GM10248 (cell line): ENCODE results near the gene SSTR5.

Experiments used
- CTCF ChIA-PET: fragments of 300-600 bp; sonication (Branson Sonifier 250); formaldehyde crosslinking; extraction: SDS; loops from one replicate; lab custom pipeline; 2021; ENCODE audit warnings: antibody characterized with exemption; lab: Yijun Ruan, JAX
- POLR2A ChIA-PET: fragments of 350-650 bp; sonication (Branson Sonifier 250); formaldehyde crosslinking; extraction: SDS; loops from one replicate; lab custom pipeline; 2020; ENCODE audit warnings: antibody characterized with exemption; lab: Yijun Ruan, JAX
- DNase-seq: peaks from one replicate; pipeline ENCODE4 v3.0.0; 2012; ENCODE audit errors: extremely low spot score
- TF ChIP-seq, protein P1 (sequence below): IDR thresholded peaks from 2 replicates; pipeline ENCODE4 v1.5.1; 2012; ENCODE audit warnings: mild to moderate bottlenecking, low read depth; ENCODE audit errors: extremely low read depth, missing control alignments, control extremely low read depth

Gene SSTR5

DNA sequence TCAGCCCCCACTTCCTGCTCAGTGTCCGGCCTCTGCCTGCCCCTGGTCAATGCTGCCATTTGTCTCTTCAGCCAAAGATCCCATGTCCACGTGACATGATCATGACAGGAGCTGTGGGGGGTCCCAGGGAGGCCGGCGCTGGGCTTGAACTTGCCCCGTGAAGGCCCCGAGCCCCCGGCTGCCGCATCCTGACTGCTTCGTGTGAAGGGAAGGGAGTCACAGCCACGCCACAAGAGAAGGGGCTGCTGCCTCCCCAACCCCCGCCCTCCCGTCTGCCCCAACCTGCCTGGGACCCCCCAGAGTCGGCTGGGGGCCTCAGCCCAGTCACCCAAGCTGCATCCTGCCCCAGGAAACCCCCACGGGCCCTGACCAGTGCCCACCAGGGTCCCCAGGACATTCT, 14.3 kb upstream of the SSTR5 start:
- CTCF ChIA-PET = interaction anchor here (2.3 kb wide), 1 partner anchor 348 kb away, joined by 6 read pairs; no protein-coding TSS in a partner anchor
- no peak for DNase-seq

GRCh38 chr16:1059310-1059709, 13.2 kb upstream of the SSTR5 start:
- CTCF ChIA-PET = no interaction called here
- no peak for DNase-seq
- POLR2A ChIA-PET = no interaction called here
- TF ChIP-seq, protein P1, sequence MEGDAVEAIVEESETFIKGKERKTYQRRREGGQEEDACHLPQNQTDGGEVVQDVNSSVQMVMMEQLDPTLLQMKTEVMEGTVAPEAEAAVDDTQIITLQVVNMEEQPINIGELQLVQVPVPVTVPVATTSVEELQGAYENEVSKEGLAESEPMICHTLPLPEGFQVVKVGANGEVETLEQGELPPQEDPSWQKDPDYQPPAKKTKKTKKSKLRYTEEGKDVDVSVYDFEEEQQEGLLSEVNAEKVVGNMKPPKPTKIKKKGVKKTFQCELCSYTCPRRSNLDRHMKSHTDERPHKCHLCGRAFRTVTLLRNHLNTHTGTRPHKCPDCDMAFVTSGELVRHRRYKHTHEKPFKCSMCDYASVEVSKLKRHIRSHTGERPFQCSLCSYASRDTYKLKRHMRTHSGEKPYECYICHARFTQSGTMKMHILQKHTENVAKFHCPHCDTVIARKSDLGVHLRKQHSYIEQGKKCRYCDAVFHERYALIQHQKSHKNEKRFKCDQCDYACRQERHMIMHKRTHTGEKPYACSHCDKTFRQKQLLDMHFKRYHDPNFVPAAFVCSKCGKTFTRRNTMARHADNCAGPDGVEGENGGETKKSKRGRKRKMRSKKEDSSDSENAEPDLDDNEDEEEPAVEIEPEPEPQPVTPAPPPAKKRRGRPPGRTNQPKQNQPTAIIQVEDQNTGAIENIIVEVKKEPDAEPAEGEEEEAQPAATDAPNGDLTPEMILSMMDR = no peak

More for the DNA sequence above, 14.3 kb upstream of the SSTR5 start:
- TF ChIP-seq, protein P1 = no peak
- POLR2A ChIA-PET = no interaction called here

- no peak for DNase-seq
- TF ChIP-seq, protein P1 = no peak
- ChIA-PET POLR2A (no interaction called here), CTCF (no interaction called here)
Observed at GRCh38 chr16:1060416-1061340, 11.9 kb upstream of the SSTR5 start.

- DNase-seq = no peak
- ChIA-PET POLR2A (no interaction called here), CTCF (no interaction called here)
- TF ChIP-seq, protein P1 = no peak
Observed at GRCh38 chr16:1061769-1062505, 10.6 kb upstream of the SSTR5 start.

DNA sequence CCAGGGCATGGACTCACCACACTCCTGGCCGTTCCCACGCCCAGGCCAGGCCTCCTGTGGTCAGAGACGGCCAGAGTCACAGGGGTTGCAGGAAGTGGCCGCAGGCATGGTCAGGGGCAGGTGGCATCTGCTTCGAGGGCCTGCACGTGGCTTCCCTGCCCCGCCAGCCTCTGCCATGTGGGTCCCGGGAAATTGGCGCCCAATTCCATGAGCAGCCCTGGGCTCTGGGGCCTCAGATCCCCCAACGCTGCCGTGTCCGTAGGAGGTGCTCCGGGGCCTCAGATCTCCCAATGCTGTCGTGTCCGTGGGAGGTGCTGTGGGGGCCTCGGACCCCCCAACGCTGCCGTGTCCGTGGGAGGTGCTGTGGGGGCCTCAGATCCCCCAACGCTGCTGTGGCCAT, 9.7 kb upstream of the SSTR5 start:
- ChIA-PET POLR2A (no interaction called here), CTCF (no interaction called here)
- TF ChIP-seq, protein P1 = no peak
- no peak for DNase-seq

DNA sequence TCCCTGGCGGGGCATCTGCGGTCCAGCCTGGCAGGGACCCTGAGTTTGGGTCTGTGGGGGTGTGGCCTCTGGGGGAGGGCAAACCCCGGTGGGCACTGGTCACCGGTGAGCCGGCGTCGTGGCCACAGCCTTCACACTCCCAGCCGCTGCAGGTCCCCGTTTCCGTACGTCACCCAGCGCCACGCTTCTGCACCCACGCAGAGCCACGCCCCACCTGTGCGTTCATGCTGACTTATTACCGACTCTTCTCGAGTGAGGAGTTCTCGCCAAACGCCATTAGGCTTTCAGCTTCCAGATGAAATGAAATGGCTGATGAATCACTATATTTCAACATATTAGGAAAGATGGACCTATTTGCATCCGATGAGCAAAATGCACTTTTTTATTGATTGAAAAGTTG, 8.8 kb upstream of the SSTR5 start:
- POLR2A ChIA-PET = no interaction called here

More for the DNA sequence above, 8.8 kb upstream of the SSTR5 start:
- TF ChIP-seq, protein P1 = no peak
- DNase-seq = no peak
- CTCF ChIA-PET = no interaction called here
